HepG2 (cell line): ENCODE measurements around the gene CEP131. TPM values are rescaled to one million over a fixed set of nuclear protein-coding genes. Genes with fewer than 3 reads are reported as not detected.
A peak's percentile ranks its signal among the peaks of the same experiment; 100 is the strongest.

Source experiments
- FIP1L1 ChIP-seq: fragments of 200-400 bp; formaldehyde crosslinking; IDR thresholded peaks from 2 replicates; pipeline ENCODE4 v1.6.1; 2018; ENCODE audit warnings: low read depth, mild to moderate bottlenecking, low read length, moderate library complexity, borderline replicate concordance; ENCODE audit not compliant: insufficient read depth
- HES4 ChIP-seq: sonication (generic); formaldehyde crosslinking; IDR thresholded peaks from 2 replicates; pipeline ENCODE4 v1.9.0; 2021; ENCODE audit warnings: mild to moderate bottlenecking, missing genetic modification reagents, borderline replicate concordance
- KDM1A ChIP-seq: IDR thresholded peaks from 2 replicates; pipeline ENCODE4 v1.6.1; 2016; ENCODE audit warnings: missing compliant biosample characterization
- MZF1 ChIP-seq: sonication (generic); formaldehyde crosslinking; IDR thresholded peaks from 2 replicates; pipeline ENCODE4 v1.8.1; 2023; ENCODE audit warnings: mild to moderate bottlenecking, missing genetic modification reagents, borderline replicate concordance
- NCOA1 ChIP-seq: sonication (generic); formaldehyde crosslinking; IDR thresholded peaks from 2 replicates; pipeline ENCODE4 v1.9.0; 2021; ENCODE audit warnings: missing genetic modification reagents
- ZNF510 ChIP-seq: sonication (generic); formaldehyde crosslinking; IDR thresholded peaks from 2 replicates; pipeline ENCODE4 v1.4.0; 2020; ENCODE audit warnings: low read depth, mild to moderate bottlenecking, missing genetic modification reagents
- polyA plus RNA-seq, 8 experiments: library from polyadenylated mRNA; depleted of rRNA in 3 of 8; stranded (reverse) in 7 of 8; unstranded in 1 of 8; fragments of >200 nt; fragmentation: Illumina TruSeq in 4 of 8; extraction: Trizol in 4 of 8; gene quantifications; 2 replicates each; pipeline versions ENCODE4 v1.2.1 to v1.2.3, GENCODE V29; 2011 to 2016; ENCODE audit warnings: low read depth in 4 of 8, missing spikeins in 1 of 8, mixed read lengths in 1 of 8; ENCODE audit not compliant: insufficient read depth in 1 of 8
- total RNA-seq, 5 experiments: library from RNA; depleted of rRNA; stranded (reverse); fragments of >200 nt; fragmentation: Illumina TruSeq; extraction: Trizol; gene quantifications; 2 replicates each; pipeline ENCODE4 v1.2.3, GENCODE V29; 2016; ENCODE audit warnings: low read depth in 1 of 5
- TF ChIP-seq, protein P1 (sequence below): sonication (generic); formaldehyde crosslinking; IDR thresholded peaks from 2 replicates; pipeline ENCODE4 v1.4.0; 2020; ENCODE audit warnings: mild to moderate bottlenecking, low read depth, missing genetic modification reagents
- TF ChIP-seq, protein P2 (sequence below): sonication (generic); formaldehyde crosslinking; IDR thresholded peaks from 2 replicates; pipeline ENCODE4 v1.5.1; 2020; ENCODE audit warnings: mild to moderate bottlenecking, missing genetic modification reagents
- TF ChIP-seq, protein P3 (sequence below): sonication (generic); formaldehyde crosslinking; IDR thresholded peaks from 2 replicates; pipeline ENCODE4 v1.4.0; 2020; ENCODE audit warnings: mild to moderate bottlenecking, missing genetic modification reagents
- TF ChIP-seq, protein P4 (sequence below): sonication (generic); formaldehyde crosslinking; IDR thresholded peaks from 2 replicates; pipeline ENCODE4 v1.8.0; 2022; ENCODE audit warnings: missing genetic modification reagents, mild to moderate bottlenecking, moderate library complexity, borderline replicate concordance
- TF ChIP-seq, protein P5 (sequence below): sonication (generic); formaldehyde crosslinking; IDR thresholded peaks from 2 replicates; pipeline ENCODE4 v1.4.0; 2020; ENCODE audit warnings: missing genetic modification reagents, borderline replicate concordance
- TF ChIP-seq, protein P6 (sequence below): sonication (generic); IDR thresholded peaks from 2 replicates; pipeline ENCODE4 v1.6.1; 2016; ENCODE audit warnings: low read depth, borderline replicate concordance
- TF ChIP-seq, protein P7 (sequence below): sonication (generic); formaldehyde crosslinking; IDR thresholded peaks from 2 replicates; pipeline ENCODE4 v1.4.0; 2020; ENCODE audit warnings: missing genetic modification reagents

The CEP131 gene
- total and polyA plus RNA-seq, 2 of the 13 experiments (the other 11 are each of a cell fraction or from before 2014, with no cell fraction given) = 5.0 to 16.8 TPM

DNA sequence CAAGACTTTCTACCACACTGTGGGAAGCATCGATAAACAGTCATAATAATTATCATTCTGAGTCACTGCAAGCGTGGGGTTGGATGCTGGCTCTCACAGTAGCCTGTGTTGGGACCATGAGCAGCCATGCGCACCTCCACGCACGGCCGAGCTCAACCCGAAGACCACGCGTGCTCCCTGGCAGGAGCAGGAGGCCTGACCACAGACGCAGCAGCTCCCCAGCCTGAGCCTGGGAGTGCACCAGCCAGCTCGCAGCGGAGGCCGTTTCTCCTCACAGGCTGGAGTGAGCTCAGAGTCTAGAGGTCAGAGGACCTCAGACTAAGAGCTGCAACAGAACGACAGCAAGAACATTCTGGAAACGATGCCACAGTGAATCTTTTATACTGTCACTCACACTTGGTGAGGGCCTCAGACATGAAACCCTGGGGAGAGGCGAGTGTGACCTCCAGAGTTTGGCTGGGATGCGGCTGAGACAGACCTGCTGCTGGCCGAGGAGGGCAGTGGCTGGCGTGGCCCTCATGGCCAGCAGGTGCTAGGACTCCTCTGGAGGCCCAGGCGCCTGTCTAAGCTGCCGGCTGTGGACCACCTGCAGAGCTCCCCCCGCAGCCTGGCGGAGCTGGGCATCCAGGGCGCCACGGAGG is 22.4 kb upstream of the CEP131 start (continued):
- TF ChIP-seq, protein P1, sequence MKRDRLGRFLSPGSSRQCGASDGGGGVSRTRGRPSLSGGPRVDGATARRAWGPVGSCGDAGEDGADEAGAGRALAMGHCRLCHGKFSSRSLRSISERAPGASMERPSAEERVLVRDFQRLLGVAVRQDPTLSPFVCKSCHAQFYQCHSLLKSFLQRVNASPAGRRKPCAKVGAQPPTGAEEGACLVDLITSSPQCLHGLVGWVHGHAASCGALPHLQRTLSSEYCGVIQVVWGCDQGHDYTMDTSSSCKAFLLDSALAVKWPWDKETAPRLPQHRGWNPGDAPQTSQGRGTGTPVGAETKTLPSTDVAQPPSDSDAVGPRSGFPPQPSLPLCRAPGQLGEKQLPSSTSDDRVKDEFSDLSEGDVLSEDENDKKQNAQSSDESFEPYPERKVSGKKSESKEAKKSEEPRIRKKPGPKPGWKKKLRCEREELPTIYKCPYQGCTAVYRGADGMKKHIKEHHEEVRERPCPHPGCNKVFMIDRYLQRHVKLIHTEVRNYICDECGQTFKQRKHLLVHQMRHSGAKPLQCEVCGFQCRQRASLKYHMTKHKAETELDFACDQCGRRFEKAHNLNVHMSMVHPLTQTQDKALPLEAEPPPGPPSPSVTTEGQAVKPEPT (CRISPR knock-in tag) = 0 out of 2 replicates have a peak, but pooled peaks have one; percentile 59
- TF ChIP-seq KDM1A (CRISPR knock-in tag) = no peak
- TF ChIP-seq, protein P2, sequence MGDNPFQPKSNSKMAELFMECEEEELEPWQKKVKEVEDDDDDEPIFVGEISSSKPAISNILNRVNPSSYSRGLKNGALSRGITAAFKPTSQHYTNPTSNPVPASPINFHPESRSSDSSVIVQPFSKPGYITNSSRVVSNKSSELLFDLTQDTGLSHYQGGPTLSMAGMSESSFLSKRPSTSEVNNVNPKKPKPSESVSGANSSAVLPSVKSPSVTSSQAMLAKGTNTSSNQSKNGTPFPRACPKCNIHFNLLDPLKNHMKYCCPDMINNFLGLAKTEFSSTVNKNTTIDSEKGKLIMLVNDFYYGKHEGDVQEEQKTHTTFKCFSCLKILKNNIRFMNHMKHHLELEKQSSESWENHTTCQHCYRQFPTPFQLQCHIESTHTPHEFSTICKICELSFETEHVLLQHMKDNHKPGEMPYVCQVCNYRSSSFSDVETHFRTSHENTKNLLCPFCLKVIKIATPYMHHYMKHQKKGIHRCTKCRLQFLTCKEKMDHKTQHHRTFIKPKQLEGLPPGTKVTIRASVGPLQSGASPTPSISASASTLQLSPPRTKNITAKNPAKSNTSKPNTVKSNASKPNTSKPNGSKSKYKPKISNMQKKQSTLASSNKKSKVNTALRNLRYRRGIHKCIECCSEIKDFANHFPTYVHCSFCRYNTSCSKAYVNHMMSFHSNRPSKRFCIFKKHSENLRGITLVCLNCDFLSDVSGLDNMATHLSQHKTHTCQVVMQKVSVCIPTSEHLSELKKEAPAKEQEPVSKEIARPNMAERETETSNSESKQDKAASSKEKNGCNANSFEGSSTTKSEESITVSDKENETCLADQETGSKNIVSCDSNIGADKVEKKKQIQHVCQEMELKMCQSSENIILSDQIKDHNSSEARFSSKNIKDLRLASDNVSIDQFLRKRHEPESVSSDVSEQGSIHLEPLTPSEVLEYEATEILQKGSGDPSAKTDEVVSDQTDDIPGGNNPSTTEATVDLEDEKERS = no peak
- TF ChIP-seq, protein P3, sequence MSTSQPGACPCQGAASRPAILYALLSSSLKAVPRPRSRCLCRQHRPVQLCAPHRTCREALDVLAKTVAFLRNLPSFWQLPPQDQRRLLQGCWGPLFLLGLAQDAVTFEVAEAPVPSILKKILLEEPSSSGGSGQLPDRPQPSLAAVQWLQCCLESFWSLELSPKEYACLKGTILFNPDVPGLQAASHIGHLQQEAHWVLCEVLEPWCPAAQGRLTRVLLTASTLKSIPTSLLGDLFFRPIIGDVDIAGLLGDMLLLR (CRISPR knock-in tag) = no peak
- TF ChIP-seq, protein P4, sequence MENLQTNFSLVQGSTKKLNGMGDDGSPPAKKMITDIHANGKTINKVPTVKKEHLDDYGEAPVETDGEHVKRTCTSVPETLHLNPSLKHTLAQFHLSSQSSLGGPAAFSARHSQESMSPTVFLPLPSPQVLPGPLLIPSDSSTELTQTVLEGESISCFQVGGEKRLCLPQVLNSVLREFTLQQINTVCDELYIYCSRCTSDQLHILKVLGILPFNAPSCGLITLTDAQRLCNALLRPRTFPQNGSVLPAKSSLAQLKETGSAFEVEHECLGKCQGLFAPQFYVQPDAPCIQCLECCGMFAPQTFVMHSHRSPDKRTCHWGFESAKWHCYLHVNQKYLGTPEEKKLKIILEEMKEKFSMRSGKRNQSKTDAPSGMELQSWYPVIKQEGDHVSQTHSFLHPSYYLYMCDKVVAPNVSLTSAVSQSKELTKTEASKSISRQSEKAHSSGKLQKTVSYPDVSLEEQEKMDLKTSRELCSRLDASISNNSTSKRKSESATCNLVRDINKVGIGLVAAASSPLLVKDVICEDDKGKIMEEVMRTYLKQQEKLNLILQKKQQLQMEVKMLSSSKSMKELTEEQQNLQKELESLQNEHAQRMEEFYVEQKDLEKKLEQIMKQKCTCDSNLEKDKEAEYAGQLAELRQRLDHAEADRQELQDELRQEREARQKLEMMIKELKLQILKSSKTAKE (CRISPR knock-in tag) = no peak
- no peak for TF ChIP-seq HES4
- TF ChIP-seq NCOA1 (CRISPR knock-in tag) = no peak
- TF ChIP-seq, protein P5, sequence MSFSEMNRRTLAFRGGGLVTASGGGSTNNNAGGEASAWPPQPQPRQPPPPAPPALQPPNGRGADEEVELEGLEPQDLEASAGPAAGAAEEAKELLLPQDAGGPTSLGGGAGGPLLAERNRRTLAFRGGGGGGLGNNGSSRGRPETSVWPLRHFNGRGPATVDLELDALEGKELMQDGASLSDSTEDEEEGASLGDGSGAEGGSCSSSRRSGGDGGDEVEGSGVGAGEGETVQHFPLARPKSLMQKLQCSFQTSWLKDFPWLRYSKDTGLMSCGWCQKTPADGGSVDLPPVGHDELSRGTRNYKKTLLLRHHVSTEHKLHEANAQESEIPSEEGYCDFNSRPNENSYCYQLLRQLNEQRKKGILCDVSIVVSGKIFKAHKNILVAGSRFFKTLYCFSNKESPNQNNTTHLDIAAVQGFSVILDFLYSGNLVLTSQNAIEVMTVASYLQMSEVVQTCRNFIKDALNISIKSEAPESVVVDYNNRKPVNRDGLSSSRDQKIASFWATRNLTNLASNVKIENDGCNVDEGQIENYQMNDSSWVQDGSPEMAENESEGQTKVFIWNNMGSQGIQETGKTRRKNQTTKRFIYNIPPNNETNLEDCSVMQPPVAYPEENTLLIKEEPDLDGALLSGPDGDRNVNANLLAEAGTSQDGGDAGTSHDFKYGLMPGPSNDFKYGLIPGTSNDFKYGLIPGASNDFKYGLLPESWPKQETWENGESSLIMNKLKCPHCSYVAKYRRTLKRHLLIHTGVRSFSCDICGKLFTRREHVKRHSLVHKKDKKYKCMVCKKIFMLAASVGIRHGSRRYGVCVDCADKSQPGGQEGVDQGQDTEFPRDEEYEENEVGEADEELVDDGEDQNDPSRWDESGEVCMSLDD (CRISPR knock-in tag) = no peak
- TF ChIP-seq ZNF510 = no peak
- TF ChIP-seq MZF1 (CRISPR knock-in tag) = no peak
- TF ChIP-seq FIP1L1 = no peak
- TF ChIP-seq, protein P6, sequence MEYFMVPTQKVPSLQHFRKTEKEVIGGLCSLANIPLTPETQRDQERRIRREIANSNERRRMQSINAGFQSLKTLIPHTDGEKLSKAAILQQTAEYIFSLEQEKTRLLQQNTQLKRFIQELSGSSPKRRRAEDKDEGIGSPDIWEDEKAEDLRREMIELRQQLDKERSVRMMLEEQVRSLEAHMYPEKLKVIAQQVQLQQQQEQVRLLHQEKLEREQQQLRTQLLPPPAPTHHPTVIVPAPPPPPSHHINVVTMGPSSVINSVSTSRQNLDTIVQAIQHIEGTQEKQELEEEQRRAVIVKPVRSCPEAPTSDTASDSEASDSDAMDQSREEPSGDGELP = no peak
- TF ChIP-seq, protein P7, sequence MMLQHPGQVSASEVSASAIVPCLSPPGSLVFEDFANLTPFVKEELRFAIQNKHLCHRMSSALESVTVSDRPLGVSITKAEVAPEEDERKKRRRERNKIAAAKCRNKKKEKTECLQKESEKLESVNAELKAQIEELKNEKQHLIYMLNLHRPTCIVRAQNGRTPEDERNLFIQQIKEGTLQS (CRISPR knock-in tag) = no peak
